ENCODE results near the gene C10orf143.
"Not testable (repeated sequence)": the region's sequence is repeated elsewhere in the genome, so short reads cannot be mapped to it uniquely, and the experiment has no call there.

The C10orf143 gene

DNA sequence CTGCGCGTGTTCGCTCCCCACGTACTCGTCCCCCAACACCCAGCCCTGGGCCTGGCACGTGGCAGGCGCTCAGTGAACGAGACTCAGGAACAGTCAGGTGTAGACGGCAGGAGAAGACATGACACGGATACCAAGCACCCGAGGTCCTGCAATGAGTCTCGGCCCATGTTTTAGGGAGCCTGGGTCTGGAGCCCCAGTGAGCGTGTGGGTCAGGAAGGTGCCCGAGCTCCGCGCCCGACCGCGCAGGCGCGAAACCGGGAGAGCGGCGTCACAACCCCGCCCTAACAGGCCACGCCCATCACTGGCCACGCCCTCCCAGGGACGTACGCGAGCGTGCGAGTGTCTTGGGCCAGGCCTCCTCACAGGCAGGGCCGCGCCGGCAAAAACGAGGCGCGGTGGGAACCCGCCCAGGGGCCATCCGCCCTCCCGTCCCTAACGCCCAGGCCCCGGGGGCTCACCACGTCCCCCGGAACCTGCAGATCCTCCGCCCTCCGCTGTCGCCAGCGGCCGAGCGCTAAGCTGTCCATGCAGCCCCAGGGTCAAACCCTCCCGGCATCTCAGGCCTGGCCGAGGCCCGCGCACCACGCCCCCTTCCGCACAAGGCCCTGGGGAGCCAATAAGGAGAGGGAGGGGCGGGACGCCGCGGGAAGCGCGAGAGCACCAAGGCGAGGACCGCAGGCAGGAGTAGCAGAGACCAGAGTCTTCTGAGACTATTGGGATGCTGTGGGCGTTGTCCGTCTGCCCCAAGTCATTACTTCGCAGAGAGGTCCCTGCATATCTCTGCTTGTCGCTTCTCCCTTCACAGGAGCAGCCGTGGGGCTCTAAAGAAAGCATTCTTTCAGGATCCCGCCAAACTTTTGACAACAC, at the start of gene C10orf143:
C10orf143 (minus strand) TSS at position 585 of the 867 bp plus-strand sequence; CDS start at position 527, 58 bp downstream.
- FAIRE-seq = peak; percentile 37

DNA sequence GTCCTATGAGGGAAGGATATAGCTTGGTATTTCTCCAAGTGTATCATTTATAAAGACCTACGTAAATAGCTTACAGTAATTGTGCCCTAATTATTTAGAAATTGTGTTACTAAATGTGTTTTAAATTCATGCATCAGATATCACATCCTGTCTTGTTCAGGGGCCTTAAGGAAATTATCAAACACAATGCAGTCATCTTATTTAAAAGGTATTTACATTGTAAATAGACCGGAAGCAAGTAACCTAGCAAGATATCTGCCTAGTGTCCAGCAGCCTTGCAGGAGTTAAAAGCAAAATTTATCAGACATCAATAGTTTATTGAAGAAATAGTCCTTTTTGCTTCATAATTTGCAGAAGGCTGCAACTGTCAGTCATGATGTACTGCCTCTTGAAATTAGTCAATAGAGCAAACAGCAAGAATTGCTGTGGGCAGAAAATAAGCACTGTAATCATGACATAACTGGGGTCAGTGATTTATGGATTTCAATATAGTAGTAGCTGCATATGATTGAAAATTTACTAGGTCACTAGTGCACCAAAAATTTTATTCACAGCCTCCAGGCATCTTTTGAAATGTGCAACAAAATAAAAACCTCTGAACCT, 48.7 kb upstream of the C10orf143 start:
- no peak for FAIRE-seq

DNA sequence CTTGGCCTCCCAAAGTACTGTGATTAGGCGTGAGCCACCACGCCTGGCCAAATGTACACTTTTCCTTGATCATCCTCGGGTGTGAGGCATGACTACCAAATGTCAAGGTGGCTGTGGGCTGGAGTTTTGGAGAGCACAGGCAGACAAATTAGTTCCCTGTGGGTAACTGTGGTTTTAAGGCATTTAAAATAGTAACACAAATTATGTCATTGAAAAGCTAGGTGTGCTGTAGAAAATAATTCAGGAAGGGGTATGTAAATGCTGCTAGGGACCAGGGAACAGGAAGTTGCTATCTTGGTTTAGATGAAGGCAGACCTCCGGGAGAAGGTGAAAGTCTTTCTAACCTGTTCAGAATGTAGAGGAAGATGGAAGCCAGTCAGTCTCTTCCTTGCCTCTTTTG, 35.4 kb upstream of the C10orf143 start:
- no peak for FAIRE-seq

DNA sequence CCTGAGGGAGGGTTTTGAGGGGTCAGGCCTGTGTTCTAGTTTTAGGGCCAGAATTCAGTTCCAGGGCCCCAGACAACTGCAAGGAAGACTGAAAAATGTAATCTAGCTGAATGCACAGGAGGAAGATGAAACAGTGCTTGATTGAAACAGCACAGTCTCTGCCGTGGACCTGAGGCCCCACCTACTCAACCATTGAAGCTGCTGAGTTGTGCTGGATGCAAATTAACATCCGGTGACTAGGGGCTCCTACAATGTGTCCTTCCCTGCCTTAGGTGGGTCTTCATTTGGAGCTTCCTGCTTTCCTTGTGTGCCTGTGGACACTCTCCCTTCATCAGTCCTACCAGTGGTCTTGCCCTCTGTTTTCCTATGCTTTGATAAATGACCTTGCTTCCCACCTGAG, 31.2 kb upstream of the C10orf143 start:
- no peak for FAIRE-seq

DNA sequence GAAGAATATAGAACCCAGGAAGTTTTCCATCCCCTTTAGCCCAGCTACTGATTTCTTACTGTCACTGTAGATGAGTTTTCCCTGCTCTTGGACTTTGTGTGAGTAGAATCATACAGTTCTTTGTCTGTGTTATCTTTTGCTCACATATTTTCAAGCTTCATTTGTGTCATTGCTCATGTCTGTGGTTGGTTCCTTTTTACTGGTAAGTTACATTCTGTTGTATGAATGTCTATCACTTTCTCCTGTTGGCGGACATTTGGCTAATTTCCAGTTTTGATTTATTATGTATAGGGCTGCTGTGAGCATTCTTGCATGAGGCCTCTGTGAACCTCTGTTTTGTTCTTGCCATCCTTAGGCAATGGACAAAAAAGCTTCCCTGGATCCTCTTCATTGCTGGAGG, 30.8 kb upstream of the C10orf143 start:
- no peak for FAIRE-seq

DNA sequence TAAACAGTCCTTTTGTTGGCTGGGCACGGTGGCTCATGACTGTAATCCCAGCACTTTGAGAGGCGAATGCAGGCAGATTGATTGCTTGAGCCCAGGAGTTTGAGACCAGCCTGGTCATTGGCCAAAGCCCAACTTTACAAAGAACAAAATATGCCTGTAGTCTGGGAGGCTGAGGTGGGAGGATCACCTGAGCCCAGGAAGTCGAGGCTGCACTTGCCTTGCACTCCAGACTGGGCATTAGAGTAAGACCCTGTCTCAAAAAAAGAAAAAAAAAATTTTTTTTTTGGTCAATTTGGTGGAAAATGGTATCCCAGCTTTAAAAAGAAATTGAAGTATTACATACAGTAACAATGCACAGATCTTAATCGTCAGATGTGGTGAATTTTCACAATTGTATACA, 30.4 kb upstream of the C10orf143 start:
- no peak for FAIRE-seq

DNA sequence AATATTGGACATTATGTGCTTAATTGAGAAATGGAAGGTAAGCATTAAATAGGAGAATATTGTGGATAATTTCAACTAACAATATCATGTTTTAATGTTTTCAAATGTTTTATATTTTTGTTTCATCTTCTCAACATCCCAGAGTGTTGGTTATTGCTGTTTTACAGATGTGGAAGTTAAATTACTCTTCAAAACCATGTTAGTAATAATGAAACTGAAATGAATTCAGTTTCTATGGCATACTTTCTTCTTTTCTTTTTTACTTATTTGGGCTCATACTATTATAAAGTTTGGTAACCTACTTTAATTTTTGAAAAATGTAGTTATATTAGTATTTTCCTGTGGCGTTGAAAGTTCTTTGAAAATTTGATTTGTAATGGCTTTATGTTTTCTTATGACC, 29.8 kb upstream of the C10orf143 start:
- peak; percentile 18 for FAIRE-seq

DNA sequence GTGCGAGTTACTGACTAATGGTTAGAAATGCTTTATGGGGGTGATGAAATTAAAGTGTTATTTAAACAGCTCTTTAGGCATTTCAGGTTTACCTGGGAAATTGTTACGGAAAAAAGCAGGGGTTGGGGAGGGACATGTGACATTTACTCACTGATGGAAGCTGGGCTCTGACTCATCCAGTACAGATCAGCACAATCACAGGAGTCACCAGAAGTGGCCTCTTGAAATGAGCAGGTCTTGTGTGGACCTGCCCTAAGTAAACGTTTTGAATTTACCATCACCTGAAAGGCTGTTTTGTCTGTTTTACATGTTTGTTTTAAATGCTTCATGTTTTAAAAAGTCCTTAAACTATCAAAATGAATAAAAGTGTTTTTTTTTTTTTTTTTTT, 27.8 kb upstream of the C10orf143 start:
- no peak for FAIRE-seq

DNA sequence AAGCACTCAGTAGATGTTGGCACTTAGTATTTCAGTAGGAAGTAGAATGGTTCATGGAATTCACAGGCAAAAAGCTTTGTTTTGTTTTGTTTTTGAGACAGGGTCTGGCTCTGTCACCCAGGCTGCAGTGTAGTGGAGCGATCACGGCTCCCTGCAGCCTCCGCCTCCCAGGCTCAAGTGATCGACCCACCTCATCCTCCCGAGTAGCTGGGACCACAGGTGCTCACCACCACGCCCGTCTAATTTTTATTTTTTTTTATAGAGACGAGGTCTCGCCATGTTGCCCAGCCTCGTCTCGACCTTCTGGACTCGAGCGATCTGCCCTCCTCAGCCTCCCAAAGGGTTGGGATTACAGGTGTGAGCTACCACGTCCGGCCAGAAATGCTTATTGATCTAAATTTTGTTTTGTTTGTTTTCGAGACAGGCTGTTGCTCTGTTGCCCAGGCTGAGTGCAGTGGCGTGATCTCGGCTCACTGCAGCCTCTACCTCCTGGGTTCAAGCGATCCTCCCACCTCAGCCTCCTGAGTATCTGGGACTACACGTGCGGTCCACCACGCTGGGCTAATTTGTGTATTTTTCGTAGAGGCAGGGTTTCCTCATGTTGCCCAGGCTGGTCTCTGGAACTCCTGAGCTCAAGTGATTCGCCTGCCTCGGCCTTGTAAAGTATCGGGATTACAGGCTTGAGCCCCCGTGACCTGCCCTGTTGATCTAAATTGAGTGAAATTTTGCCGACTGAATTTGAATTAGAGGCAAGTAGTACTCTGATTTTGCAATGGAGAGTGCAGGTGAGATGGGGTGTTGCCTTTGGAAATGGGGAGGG, 27.2 kb upstream of the C10orf143 start:
- no peak for FAIRE-seq

DNA sequence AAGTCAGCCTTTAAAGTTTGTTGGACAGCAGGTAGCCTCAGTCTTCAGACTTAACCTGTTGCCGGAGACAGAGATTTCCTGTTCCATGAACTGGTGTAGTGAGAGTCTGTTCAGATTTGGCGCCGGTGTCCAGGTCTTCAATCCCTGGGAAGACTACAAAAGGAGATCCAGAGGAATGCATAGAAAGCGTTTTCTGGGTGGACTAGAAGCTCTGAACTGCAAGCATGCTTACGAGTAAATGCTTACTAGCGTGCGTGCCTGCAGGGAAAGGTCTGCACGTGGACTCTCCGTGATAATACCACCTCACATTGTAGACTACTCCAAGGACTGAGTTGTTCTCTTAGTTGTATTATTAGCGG, 26.4 kb upstream of the C10orf143 start:
- FAIRE-seq = no peak

DNA sequence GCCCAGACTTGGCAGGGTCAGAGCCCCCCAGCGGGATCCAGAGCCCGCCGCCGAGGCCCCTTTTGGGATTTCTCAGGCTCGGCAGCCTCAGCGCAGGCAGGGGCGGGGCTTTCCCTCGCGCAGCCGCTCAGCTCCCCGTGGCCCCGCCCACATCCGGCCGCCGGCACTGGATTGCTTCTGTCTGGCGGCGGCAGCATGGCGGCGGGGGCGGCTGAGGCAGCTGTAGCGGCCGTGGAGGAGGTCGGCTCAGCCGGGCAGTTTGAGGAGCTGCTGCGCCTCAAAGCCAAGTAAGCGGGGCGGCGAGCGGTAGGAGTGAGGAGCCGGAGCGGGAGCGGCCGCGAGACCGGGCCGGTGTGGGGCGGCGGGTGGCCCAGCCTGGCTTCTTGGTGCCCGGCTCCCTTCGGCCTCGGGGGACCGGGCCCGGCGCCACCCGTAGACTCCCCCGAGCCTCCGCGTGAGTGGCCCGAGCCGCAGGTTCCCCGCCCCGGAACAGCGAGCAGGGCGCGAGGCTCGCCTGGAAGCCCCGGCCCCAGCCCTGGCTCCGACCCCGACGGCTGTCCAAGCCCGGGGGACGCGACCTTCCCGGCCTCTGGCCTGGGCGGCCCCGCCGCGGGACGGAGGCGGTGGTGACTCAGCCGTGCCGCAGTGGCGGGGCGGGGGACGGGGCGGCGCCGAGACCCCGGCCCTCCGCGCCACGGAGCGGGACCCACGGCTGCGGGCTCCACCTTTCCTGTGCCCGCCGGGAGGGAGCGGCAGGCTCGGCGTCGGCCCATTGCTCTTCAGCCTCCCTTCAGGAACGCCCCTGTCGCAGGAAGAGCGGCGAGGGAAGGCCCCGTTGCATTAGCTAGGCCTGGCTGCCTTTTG, 25.8 kb upstream of the C10orf143 start, which contains the start of gene GLRX3:
GLRX3 (plus strand) TSS at position 166 of the 864 bp plus-strand sequence; CDS start at position 196, 30 bp downstream.
- FAIRE-seq = no peak

DNA sequence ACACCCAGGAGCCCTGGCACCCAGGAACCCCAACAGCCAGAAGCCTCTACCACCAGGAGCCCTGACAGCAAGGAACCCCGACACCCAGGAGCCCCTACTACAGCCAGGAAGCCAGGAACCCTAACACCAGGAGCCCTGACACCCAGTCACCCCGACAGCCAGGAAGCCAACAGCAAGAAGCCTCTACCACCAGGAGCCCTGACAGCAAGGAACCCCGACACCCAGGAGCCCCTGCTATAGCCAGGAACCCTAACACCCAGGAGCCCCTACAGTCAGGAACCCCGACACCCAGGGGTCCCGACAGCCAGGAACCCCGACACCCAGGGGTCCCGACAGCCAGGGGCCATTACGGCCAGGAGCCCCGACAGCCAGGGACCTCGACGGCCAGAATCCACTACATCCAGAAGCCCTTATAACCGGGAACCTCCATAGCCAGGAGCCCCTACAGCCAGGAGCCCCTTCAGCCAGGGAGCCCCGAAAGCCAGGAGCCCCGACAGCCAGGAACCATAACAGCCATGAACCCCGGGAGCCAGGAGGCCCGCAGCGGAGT, 25.1 kb upstream of the C10orf143 start:
- FAIRE-seq = no peak

DNA sequence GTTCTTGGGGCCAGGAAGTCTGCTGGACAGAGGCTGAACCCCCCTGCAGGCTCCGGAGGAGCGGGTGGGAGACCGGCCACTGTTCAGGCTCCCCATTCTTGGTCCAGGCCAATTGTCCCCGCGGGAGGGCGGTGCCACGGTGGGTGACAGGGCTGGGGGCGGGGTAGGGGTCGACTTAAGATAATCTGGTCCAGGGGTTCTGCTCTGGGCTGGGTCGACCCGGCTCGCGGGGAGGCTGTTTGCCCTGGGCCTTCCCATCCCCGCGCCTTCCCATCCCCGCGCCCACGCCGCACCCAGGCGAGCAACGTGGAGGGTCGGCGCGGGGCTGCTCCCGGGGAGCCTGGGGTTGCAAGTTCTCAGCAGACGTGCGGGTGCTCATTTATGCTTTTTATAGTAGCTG, 18.3 kb upstream of the C10orf143 start:
- no peak for FAIRE-seq

DNA sequence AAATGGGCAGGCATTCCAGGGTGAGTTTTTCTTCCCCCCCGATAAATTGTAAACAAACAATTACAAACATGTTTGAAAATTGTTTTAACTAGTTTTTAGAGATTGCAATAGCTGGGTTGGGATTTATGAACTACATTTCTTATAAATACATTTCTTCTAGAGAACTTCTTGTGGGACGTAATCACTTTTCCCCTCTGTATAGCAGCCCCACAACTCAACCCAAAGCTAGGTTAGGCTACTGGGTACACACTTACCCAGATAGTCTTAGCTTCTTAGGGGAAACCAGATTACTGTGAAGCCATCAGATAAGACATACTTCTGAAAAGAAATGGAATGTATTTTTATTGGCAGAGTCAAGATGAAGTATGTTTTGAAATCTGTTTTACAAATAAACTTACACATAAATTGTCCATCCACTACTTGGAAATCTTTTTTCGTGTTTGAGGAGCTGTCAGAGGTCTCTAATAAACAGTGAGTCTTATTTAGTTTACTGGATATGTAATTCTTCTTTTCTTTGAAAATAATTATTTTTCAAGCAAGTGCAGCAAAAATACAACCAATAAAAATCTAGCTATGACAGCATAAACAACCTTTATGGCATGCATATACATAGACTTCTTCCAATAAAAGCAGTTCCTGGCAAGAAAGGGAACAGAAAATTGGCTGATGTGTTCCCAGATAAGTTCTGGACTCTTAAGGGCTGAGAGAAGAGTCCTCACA, 17.6 kb upstream of the C10orf143 start:
- no peak for FAIRE-seq

DNA sequence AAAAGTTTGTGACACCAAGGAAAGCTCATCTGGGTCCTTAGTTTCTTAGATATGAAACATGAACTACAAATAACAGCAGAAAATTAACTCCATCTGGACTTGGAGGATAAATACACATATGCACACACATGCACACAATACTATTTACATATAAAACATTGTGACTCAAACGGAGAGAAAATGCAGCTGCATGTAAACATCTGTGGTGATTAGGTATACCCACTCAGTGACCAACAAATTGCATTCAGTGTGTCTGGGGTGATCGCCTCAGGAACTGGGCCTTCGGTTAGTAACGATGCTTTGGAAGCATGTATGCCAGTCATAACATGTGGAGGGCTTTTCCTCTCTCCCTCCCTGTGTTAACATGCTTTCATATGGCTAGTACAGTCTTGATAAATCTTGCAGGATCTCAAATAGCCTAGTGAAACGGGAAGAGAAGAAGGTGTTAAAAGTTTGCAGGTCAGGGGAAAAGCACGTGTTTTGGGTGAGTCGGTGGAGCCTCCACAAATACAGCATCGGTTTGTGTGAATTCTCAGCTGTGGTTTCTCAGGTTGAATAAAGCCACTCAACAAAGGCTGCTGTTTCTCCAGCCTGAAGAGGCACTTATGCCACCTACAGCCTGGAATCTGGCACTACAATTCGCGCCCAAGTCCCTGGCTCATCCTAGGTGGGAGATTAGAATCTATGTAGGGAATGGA, 16.9 kb upstream of the C10orf143 start:
- no peak for FAIRE-seq

DNA sequence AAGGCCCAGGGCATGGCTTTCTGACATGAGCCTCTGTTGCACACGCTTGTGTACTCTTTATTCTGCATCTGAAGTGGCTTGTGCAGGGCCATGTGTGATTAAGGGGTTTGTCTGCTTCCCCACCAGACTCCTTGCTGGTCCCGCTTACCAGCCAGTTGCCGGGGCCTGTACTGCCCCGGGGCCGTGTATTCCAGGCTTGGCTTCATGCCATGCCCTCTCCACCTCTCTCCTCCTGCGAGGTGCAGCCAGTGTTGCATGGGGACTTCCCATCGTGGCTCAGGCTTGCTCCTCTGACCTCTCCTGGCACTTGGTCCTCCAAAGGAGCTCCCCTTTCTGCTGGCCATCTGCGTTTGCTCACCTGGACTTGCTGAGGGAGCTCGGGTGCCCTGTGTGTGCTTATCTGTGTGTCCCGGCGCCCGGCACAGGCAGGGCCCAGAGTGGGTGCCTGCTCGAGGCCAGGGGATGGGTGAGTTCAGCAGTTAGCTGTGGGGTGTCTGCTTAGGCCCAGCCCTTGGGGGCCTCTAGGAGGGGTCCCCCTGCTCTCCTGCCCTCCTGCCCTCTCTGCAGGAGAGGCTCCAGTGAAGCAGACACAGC, 11.0 kb upstream of the C10orf143 start:
- FAIRE-seq = no peak

DNA sequence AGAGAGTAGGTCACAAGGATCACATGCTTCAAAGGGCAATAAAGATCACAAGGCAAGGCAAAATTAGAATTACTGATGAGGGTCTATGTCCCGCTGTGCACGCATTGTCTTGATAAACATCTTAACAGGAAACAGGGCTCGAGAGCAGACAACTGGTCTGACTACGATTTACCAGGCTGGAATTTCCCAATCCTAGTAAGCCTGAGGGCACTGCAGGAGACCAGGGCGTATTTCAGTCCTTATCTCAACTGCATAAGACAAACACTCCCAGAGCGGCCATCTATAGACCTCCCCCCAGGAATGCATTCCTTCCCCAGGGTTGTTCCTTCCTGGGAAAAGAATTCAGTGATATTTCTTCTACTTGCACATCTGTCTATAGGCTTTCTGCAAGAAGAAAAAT, 6.9 kb upstream of the C10orf143 start:
- not testable (repeated sequence) for FAIRE-seq

DNA sequence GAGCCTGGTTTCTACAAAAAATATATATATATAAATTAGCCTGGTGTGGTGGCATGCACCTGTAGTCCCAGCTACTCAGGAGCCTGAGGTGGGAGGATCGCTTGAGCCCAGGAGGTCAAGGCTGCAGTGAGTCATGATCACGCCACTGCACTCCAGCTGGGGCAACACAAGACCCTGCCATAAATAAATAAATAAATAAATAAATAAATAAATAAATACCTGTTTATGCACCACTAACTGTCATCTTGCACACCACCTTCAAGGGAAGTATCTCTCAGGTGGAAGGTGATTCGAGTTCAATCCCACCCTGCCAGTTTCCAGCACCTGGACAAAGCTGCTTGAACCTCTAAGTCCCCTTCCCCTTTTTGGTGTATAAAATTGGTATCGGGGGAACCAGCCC, 6.3 kb upstream of the C10orf143 start:
- not testable (repeated sequence) for FAIRE-seq

DNA sequence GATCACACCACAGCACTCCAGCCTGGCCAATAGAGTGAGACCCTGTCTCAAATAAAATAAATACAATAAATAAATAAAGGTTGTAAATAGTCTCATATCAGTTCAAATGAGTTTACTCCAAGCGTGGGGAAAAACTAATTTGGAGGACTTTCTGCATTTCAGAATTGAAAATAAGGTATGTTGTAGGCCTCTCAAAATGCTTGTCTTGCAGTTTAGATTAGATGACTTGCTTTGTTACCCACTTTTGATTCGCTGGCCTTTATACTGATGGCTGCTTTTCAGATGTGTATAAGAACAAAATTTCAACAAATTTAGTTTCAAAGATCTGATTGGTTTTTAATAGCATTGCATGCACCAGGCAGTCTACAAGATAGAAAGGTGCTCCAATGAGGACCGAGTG, 2.2 kb upstream of the C10orf143 start:
- FAIRE-seq = no peak

DNA sequence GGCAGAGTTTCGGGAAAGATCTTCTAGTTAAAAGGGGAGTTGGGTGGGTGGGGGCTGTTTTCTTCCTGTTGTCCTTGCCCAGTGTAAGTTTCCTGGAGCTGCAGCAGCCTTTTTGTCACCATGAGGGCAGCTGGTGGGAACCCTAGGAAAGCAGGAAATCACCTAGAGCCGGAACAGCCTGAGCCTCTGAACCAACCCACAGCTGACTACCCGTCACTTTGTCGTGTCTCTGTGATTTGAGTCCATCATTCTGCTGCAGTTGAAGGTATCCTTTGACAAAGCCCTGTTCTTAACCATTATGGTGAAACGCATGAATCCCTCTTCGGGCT, 1.2 kb upstream of the C10orf143 start:
- FAIRE-seq = no peak

Data from endometrium (tissue), 2 donors.